A204.1 (cell line): ENCODE data around the gene PPCDC.

Experiments used
- FAIRE-seq: peaks from 2 replicates; lab custom pipeline; 2012; peaks lifted over from hg19 to GRCh38; lab: Jason Lieb, UNC

Gene PPCDC

GRCh38 chr15:75045332-75046015 is 22.1 kb downstream of the PPCDC start:
- FAIRE-seq = no peak

GRCh38 chr15:75048394-75048793 is 25.0 kb downstream of the PPCDC start:
- no peak for FAIRE-seq

- no peak for FAIRE-seq
Measured at GRCh38 chr15:75049392-75049791, 26.0 kb downstream of the PPCDC start.

- FAIRE-seq = no peak
Measured at GRCh38 chr15:75050283-75050682, 26.9 kb downstream of the PPCDC start.

- FAIRE-seq = no peak
Measured at GRCh38 chr15:75051191-75051608, 27.8 kb downstream of the PPCDC start.

- FAIRE-seq = no peak
Measured at GRCh38 chr15:75051711-75052110, 28.3 kb downstream of the PPCDC start.

GRCh38 chr15:75052972-75053747 is 29.8 kb downstream of the PPCDC start:
- FAIRE-seq = no peak

- no peak for FAIRE-seq
Measured at GRCh38 chr15:75053748-75054125, 30.3 kb downstream of the PPCDC start.

GRCh38 chr15:75054172-75054897 is 30.9 kb downstream of the PPCDC start:
- FAIRE-seq = no peak

- FAIRE-seq = no peak
Measured at GRCh38 chr15:75056036-75056435, 32.6 kb downstream of the PPCDC start.

GRCh38 chr15:75058127-75058905 is 34.9 kb downstream of the PPCDC start:
- FAIRE-seq = no peak

GRCh38 chr15:75059607-75060006 is 36.2 kb downstream of the PPCDC start:
- no peak for FAIRE-seq

GRCh38 chr15:75061272-75061671 is 37.9 kb downstream of the PPCDC start:
- no peak for FAIRE-seq

GRCh38 chr15:75062706-75063105 is 39.3 kb downstream of the PPCDC start:
- FAIRE-seq = no peak

GRCh38 chr15:75063338-75063737 is 39.9 kb downstream of the PPCDC start:
- FAIRE-seq = no peak

GRCh38 chr15:75063889-75064288 is 40.5 kb downstream of the PPCDC start:
- no peak for FAIRE-seq

GRCh38 chr15:75064846-75065245 is 41.5 kb downstream of the PPCDC start:
- FAIRE-seq = no peak

- FAIRE-seq = no peak
Measured at GRCh38 chr15:75065467-75065850, 42.1 kb downstream of the PPCDC start.

- FAIRE-seq = no peak
Measured at GRCh38 chr15:75065851-75066509, 42.6 kb downstream of the PPCDC start.

GRCh38 chr15:75067123-75067830 is 43.9 kb downstream of the PPCDC start:
- FAIRE-seq = no peak

- no peak for FAIRE-seq
Measured at GRCh38 chr15:75068748-75069147, 45.4 kb downstream of the PPCDC start.
